HEK293 (cell line): ENCODE measurements around the gene EIF2A.

ENCODE experiments used
- BCL6B ChIP-seq: fragments of 450-650 bp; formaldehyde crosslinking; IDR thresholded peaks from 2 replicates; pipeline ENCODE4 v1.5.1; 2017; ENCODE audit warnings: missing biosample characterization, missing genetic modification characterization
- ELK4 ChIP-seq: IDR thresholded peaks from 2 replicates; pipeline ENCODE4 v1.6.1; 2011; ENCODE audit warnings: mild to moderate bottlenecking, low read depth, low read length, borderline replicate concordance
- KLF16 ChIP-seq: fragments of 450-650 bp; formaldehyde crosslinking; IDR thresholded peaks from 2 replicates; pipeline ENCODE4 v1.5.1; 2017; ENCODE audit warnings: missing biosample characterization, missing genetic modification characterization
- SETDB1 ChIP-seq: IDR thresholded peaks from one replicate; pipeline ENCODE4 v1.6.1; 2017; ENCODE audit warnings: mild to moderate bottlenecking, low read length, moderate library complexity, mixed read lengths; ENCODE audit not compliant: insufficient read length
- SP7 ChIP-seq: fragments of 450-650 bp; formaldehyde crosslinking; IDR thresholded peaks from 2 replicates; pipeline ENCODE4 v1.5.1; 2016; ENCODE audit warnings: missing biosample characterization, missing genetic modification characterization
- ZBTB10 ChIP-seq: fragments of 450-650 bp; formaldehyde crosslinking; IDR thresholded peaks from 2 replicates; pipeline ENCODE4 v1.5.1; 2016; ENCODE audit warnings: missing biosample characterization, missing genetic modification characterization
- ZBTB44 ChIP-seq: fragments of 450-650 bp; IDR thresholded peaks from 2 replicates; pipeline ENCODE4 v1.5.1; 2018; ENCODE audit warnings: missing biosample characterization, mild to moderate bottlenecking, missing genetic modification characterization
- ZBTB49 ChIP-seq: fragments of 450-650 bp; formaldehyde crosslinking; IDR thresholded peaks from 2 replicates; pipeline ENCODE4 v1.5.1; 2016; ENCODE audit warnings: missing biosample characterization, missing genetic modification characterization, low read depth
- ZFP3 ChIP-seq: fragments of 450-650 bp; formaldehyde crosslinking; IDR thresholded peaks from 2 replicates; pipeline ENCODE4 v1.5.1; 2016; ENCODE audit warnings: low read depth, missing biosample characterization, missing genetic modification characterization
- ZNF175 ChIP-seq: fragments of 450-650 bp; formaldehyde crosslinking; IDR thresholded peaks from 2 replicates; pipeline ENCODE4 v1.5.1; 2016; ENCODE audit warnings: missing biosample characterization, missing genetic modification characterization
- ZNF398 ChIP-seq: fragments of 450-650 bp; formaldehyde crosslinking; IDR thresholded peaks from 2 replicates; pipeline ENCODE4 v1.5.1; 2017; ENCODE audit warnings: missing biosample characterization, missing genetic modification characterization
- ZNF404 ChIP-seq: fragments of 450-650 bp; formaldehyde crosslinking; IDR thresholded peaks from 2 replicates; pipeline ENCODE4 v1.5.1; 2017; ENCODE audit warnings: missing biosample characterization, missing genetic modification characterization
- ZNF501 ChIP-seq: fragments of 450-650 bp; formaldehyde crosslinking; IDR thresholded peaks from 2 replicates; pipeline ENCODE4 v1.5.1; 2016; ENCODE audit warnings: missing biosample characterization, missing genetic modification characterization
- ZNF521 ChIP-seq: fragments of 450-650 bp; formaldehyde crosslinking; IDR thresholded peaks from 2 replicates; pipeline ENCODE4 v1.5.1; 2017; ENCODE audit warnings: missing biosample characterization, mild to moderate bottlenecking, missing genetic modification characterization
- ZNF549 ChIP-seq: fragments of 450-650 bp; IDR thresholded peaks from 2 replicates; pipeline ENCODE4 v1.5.1; 2018; ENCODE audit warnings: missing biosample characterization, missing genetic modification characterization, mild to moderate bottlenecking, inconsistent platforms, moderate library complexity
- ZNF596 ChIP-seq: fragments of 450-650 bp; IDR thresholded peaks from 2 replicates; pipeline ENCODE4 v1.5.0; 2018; ENCODE audit warnings: missing biosample characterization, mild to moderate bottlenecking, missing genetic modification characterization, moderate library complexity
- ZNF629 ChIP-seq: fragments of 450-650 bp; formaldehyde crosslinking; IDR thresholded peaks from 2 replicates; pipeline ENCODE4 v1.5.1; 2017; ENCODE audit warnings: missing biosample characterization, missing genetic modification characterization
- ZNF707 ChIP-seq: fragments of 450-650 bp; formaldehyde crosslinking; IDR thresholded peaks from 2 replicates; pipeline ENCODE4 v1.5.1; 2016; ENCODE audit warnings: missing biosample characterization, missing genetic modification characterization
- TF ChIP-seq, protein P1 (sequence below): fragments of 450-650 bp; formaldehyde crosslinking; IDR thresholded peaks from 2 replicates; pipeline ENCODE4 v1.5.1; 2017; ENCODE audit warnings: missing biosample characterization, missing genetic modification characterization
- TF ChIP-seq, protein P2 (sequence below): fragments of 450-650 bp; formaldehyde crosslinking; IDR thresholded peaks from 2 replicates; pipeline ENCODE4 v1.5.1; 2016; ENCODE audit warnings: missing biosample characterization, missing genetic modification characterization

EIF2A gene

DNA sequence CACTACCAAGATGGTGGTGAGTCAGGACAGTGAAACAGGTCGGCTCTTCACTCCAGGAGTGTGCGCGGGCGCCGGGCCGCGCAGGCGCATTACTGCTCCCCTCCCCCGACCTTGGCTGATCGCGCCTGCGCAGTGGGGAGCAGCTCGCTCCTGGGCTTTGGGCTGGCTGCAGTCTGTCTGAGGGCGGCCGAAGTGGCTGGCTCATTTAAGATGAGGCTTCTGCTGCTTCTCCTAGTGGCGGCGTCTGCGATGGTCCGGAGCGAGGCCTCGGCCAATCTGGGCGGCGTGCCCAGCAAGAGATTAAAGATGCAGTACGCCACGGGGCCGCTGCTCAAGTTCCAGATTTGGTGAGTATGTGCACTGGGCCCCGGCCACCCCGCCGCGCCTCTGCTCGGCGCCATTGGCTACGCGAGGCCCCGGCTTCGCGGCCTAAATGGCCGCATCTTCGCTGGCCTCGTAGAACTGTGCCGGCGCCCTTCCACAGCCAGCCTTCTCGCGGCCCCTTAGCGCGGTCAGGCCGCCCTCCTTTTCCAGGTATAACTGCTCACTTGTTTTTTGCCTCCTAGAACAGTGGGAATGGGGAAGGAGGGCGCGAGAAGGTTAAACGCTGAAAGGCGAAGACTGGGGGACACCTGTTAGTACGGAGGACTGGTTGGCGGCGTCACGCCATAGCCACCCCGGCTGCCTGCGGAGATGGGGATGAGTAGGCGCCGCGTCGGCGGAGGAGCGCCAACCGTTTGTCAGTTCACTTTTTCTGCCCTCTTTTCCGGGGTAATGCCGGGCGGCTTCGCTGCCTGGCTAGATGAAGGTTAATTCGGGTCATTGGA is 56.8 kb downstream of the EIF2A start, which contains the start of gene SELENOT (continued):
- TF ChIP-seq ZBTB49 (tag by site-specific recombination) (no peak), ZNF596 (tag by site-specific recombination) (no peak; the same call in 1 of the 2 replicates), ZNF707 (tag by site-specific recombination) (no peak), ZBTB44 (tag by site-specific recombination) (0 out of 2 replicates have a peak, but pooled peaks have one; percentile 11), BCL6B (tag by site-specific recombination) (no peak), ZFP3 (tag by site-specific recombination) (no peak), SETDB1 (no peak), ZNF398 (tag by site-specific recombination) (no peak), ZNF175 (tag by site-specific recombination) (no peak), ZNF629 (peak; percentile 69), ZNF521 (tag by site-specific recombination) (no peak), ZBTB10 (tag by site-specific recombination) (no peak), SP7 (tag by site-specific recombination) (peak; percentile 78), ZNF549 (tag by site-specific recombination) (no peak), ZNF501 (tag by site-specific recombination) (peak; percentile 84), ZNF404 (tag by site-specific recombination) (no peak), KLF16 (tag by site-specific recombination) (peak; percentile 33; the same call in 1 of the 2 replicates), ELK4 (no peak)
- TF ChIP-seq, protein P1, sequence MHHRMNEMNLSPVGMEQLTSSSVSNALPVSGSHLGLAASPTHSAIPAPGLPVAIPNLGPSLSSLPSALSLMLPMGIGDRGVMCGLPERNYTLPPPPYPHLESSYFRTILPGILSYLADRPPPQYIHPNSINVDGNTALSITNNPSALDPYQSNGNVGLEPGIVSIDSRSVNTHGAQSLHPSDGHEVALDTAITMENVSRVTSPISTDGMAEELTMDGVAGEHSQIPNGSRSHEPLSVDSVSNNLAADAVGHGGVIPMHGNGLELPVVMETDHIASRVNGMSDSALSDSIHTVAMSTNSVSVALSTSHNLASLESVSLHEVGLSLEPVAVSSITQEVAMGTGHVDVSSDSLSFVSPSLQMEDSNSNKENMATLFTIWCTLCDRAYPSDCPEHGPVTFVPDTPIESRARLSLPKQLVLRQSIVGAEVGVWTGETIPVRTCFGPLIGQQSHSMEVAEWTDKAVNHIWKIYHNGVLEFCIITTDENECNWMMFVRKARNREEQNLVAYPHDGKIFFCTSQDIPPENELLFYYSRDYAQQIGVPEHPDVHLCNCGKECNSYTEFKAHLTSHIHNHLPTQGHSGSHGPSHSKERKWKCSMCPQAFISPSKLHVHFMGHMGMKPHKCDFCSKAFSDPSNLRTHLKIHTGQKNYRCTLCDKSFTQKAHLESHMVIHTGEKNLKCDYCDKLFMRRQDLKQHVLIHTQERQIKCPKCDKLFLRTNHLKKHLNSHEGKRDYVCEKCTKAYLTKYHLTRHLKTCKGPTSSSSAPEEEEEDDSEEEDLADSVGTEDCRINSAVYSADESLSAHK (tag by site-specific recombination), result no peak
- TF ChIP-seq, protein P2, sequence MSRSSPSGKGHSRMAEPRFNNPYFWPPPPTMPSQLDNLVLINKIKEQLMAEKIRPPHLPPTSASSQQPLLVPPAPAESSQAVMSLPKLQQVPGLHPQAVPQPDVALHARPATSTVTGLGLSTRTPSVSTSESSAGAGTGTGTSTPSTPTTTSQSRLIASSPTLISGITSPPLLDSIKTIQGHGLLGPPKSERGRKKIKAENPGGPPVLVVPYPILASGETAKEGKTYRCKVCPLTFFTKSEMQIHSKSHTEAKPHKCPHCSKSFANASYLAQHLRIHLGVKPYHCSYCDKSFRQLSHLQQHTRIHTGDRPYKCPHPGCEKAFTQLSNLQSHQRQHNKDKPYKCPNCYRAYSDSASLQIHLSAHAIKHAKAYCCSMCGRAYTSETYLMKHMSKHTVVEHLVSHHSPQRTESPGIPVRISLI (tag by site-specific recombination), result no peak
